ENCODE data around the gene PARVB. TPM values are rescaled to one million over a fixed set of nuclear protein-coding genes. Genes with fewer than 3 reads are reported as not detected.
A peak's percentile ranks its signal among the peaks of the same experiment; 100 is the strongest.

Gene PARVB
- total and polyA plus RNA-seq, 10 of the 15 experiments (the other 5 are each of a cell fraction or from before 2014, with no cell fraction given): 5.2 to 264 (median 76.0) TPM

DNA sequence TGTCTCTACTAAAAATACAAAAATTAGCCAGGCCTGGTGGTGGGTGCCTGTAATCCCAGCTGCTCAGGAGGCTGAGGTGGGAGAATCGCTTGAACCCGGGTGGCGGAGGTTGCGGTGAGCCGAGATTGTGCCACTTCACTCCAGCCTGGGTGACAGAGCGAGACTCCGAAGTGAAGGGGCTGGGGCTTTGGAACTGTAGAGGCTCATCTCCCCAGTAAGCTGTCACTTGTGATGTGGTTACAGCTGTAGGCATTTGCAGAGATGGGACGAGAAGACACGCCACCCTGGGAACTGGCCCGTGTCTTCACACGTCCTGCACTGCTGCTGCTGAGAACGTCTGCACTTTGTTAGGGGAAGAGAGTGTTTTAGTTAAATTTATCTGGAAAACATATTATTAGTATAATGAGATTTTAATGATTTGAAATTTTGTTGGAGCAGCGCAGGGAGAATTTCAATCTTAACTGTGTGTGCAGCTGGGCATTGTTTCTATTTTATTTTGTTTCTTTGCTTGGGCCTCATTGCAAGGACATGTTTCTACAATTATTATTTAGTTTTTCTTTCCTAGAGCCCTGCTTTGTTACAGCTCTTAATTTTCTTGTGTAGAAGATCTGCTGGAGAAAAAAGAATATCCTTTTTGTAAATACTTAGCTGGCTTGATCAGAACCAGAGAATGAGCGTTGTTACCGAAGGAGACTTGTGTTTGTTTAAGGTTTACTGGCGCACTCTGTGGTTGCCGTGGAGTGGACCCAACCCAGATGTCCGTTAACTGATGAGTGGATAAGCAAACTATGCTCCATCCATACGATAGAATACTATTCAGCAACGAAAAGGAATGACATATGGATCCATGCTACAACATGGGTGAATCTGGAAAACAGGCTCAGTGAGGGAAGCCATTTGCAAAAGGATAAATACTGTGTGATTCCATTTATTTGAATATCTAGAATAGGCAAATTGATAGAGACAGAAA is 18.4 kb downstream of the PARVB start (continued):
- no peak for TF ChIP-seq YY1 (IDR thresholded peaks at IDR 0.05; ENCODE audit: low read depth, low read length)
- no peak for TF ChIP-seq STAT3 (IDR thresholded peaks at IDR 0.05; ENCODE audit: low read depth, low read length)
- no peak for TF ChIP-seq HDAC6 (IDR thresholded peaks at IDR 0.05; ENCODE audit: unreplicated experiment)
- no peak for TF ChIP-seq RAD21 (IDR thresholded peaks at IDR 0.05; ENCODE audit: insufficient read depth, low read depth, low read length)
- TF ChIP-seq NRF1 (conservative IDR thresholded peaks at IDR 0.05; ENCODE audit: low read depth, low read length): no peak
- TF ChIP-seq, protein P1, sequence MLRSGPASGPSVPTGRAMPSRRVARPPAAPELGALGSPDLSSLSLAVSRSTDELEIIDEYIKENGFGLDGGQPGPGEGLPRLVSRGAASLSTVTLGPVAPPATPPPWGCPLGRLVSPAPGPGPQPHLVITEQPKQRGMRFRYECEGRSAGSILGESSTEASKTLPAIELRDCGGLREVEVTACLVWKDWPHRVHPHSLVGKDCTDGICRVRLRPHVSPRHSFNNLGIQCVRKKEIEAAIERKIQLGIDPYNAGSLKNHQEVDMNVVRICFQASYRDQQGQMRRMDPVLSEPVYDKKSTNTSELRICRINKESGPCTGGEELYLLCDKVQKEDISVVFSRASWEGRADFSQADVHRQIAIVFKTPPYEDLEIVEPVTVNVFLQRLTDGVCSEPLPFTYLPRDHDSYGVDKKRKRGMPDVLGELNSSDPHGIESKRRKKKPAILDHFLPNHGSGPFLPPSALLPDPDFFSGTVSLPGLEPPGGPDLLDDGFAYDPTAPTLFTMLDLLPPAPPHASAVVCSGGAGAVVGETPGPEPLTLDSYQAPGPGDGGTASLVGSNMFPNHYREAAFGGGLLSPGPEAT (IDR thresholded peaks at IDR 0.05; ENCODE audit: low read depth): peak; percentile 79
- TF ChIP-seq KDM1A (IDR thresholded peaks at IDR 0.05; ENCODE audit: borderline replicate concordance): no peak
- TF ChIP-seq ZNF24 (IDR thresholded peaks at IDR 0.05): no peak
- no peak for TF ChIP-seq RCOR1 (conservative IDR thresholded peaks at IDR 0.05; ENCODE audit: low read depth, low read length)
- TF ChIP-seq GATAD2B (conservative IDR thresholded peaks at IDR 0.05; ENCODE audit: low read depth): peak; percentile 83
- TF ChIP-seq BHLHE40 (IDR thresholded peaks at IDR 0.05; ENCODE audit: borderline replicate concordance in 1 of 2, low read depth in 2 of 2, low read length in 1 of 2): peak; percentile 67 to 89; a peak in 3 of 4 replicates
- peak; percentile 61; the same call in 1 of the 2 replicates for TF ChIP-seq FOXM1 (IDR thresholded peaks at IDR 0.05; ENCODE audit: low read depth, low read length)
- TF ChIP-seq, protein P2, sequence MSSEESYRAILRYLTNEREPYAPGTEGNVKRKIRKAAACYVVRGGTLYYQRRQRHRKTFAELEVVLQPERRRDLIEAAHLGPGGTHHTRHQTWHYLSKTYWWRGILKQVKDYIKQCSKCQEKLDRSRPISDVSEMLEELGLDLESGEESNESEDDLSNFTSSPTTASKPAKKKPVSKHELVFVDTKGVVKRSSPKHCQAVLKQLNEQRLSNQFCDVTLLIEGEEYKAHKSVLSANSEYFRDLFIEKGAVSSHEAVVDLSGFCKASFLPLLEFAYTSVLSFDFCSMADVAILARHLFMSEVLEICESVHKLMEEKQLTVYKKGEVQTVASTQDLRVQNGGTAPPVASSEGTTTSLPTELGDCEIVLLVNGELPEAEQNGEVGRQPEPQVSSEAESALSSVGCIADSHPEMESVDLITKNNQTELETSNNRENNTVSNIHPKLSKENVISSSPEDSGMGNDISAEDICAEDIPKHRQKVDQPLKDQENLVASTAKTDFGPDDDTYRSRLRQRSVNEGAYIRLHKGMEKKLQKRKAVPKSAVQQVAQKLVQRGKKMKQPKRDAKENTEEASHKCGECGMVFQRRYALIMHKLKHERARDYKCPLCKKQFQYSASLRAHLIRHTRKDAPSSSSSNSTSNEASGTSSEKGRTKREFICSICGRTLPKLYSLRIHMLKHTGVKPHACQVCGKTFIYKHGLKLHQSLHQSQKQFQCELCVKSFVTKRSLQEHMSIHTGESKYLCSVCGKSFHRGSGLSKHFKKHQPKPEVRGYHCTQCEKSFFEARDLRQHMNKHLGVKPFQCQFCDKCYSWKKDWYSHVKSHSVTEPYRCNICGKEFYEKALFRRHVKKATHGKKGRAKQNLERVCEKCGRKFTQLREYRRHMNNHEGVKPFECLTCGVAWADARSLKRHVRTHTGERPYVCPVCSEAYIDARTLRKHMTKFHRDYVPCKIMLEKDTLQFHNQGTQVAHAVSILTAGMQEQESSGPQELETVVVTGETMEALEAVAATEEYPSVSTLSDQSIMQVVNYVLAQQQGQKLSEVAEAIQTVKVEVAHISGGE (CRISPR knock-in tag; IDR thresholded peaks at IDR 0.05): no peak
- peak; percentile 35; the same call in 1 of the 2 replicates for TF ChIP-seq CREM (IDR thresholded peaks at IDR 0.05; ENCODE audit: low read depth)
- no peak for TF ChIP-seq STAT1 (conservative IDR thresholded peaks at IDR 0.05)
- no peak for TF ChIP-seq KAT2A (conservative IDR thresholded peaks at IDR 0.05; ENCODE audit: control insufficient read depth, low read depth, low read length)
- no peak for TF ChIP-seq RFX5 (IDR thresholded peaks at IDR 0.05; ENCODE audit: low read depth, low read length)
- no peak for TF ChIP-seq MEF2A (IDR thresholded peaks at IDR 0.05; ENCODE audit: insufficient read depth, low read depth, low read length)
- TF ChIP-seq HDAC2 (IDR thresholded peaks at IDR 0.05): no peak
- no peak for TF ChIP-seq ESRRA (IDR thresholded peaks at IDR 0.05; ENCODE audit: low read length)
- TF ChIP-seq WRNIP1 (IDR thresholded peaks at IDR 0.05; ENCODE audit: borderline replicate concordance, low read depth, low read length): no peak
- peak; percentile 37; the same call in 1 of the 2 replicates for TF ChIP-seq POLR2AphosphoS5 (IDR thresholded peaks at IDR 0.05; ENCODE audit: low read length)
- TF ChIP-seq SUPT20H (IDR thresholded peaks at IDR 0.05; ENCODE audit: borderline replicate concordance, control insufficient read depth, low read depth, low read length): no peak
- peak; percentile 84 for TF ChIP-seq IKZF1 (conservative IDR thresholded peaks at IDR 0.05)
- TF ChIP-seq NR2C2 (IDR thresholded peaks at IDR 0.05; ENCODE audit: borderline replicate concordance, control insufficient read depth, insufficient read length, low read depth): no peak
- TF ChIP-seq ZBED1 (IDR thresholded peaks at IDR 0.05; ENCODE audit: borderline replicate concordance): no peak; the same call in 1 of the 2 replicates
- no peak for TF ChIP-seq ASH2L (IDR thresholded peaks at IDR 0.05; ENCODE audit: borderline replicate concordance, low read depth)

All from GM12878 (cell line).